WTC11 (cell line): ENCODE measurements around the gene SPP1. TPM values are rescaled to one million over a fixed set of nuclear protein-coding genes. Genes with fewer than 3 reads are reported as not detected.

Experiments used
- ATAC-seq: fragments of 200-7000 bp; cut with Tn5 transposase; 2 replicates; pipeline ENCODE4 v1.10.0; 2021; ENCODE audit warnings: mild to moderate bottlenecking, moderate library complexity
- CTCF ChIA-PET: fragments of 300-600 bp; sonication (Branson Sonifier 250); formaldehyde crosslinking; loops from one replicate; lab custom pipeline; 2021; ENCODE audit warnings: antibody characterized with exemption; lab: Charles Lee
- POLR2A ChIA-PET: fragments of 350-600 bp; sonication (Branson Sonifier 250); formaldehyde crosslinking; loops from one replicate; lab custom pipeline; 2021; ENCODE audit warnings: antibody characterized with exemption; lab: Charles Lee
- DNase-seq: peaks from one replicate; pipeline ENCODE4 v3.0.0; 2021; ENCODE audit warnings: low spot score
- H3K27ac Mint-ChIP-seq: 2 replicates; pipeline ENCODE4 v1.8.0; 2021; ENCODE audit warnings: mixed read lengths
- H3K27me3 Mint-ChIP-seq: 2 replicates; pipeline ENCODE4 v1.8.0; 2021; ENCODE audit warnings: low read depth, mild to moderate bottlenecking, moderate library complexity, mixed read lengths
- H3K36me3 Mint-ChIP-seq: 2 replicates; pipeline ENCODE4 v1.8.0; 2021; ENCODE audit warnings: mixed read lengths
- H3K4me1 Mint-ChIP-seq: 2 replicates; pipeline ENCODE4 v1.8.0; 2022; ENCODE audit warnings: mixed read lengths
- H3K4me3 Mint-ChIP-seq: 2 replicates; pipeline ENCODE4 v1.8.0; 2021; ENCODE audit warnings: mild to moderate bottlenecking, moderate library complexity, mixed read lengths
- H3K9me3 Mint-ChIP-seq: 2 replicates; pipeline ENCODE4 v1.8.0; 2021; ENCODE audit warnings: mixed read lengths
- ATF1 ChIP-seq: sonication (generic); formaldehyde crosslinking; IDR thresholded peaks from 2 replicates; pipeline ENCODE4 v1.8.1; 2023; ENCODE audit warnings: mild to moderate bottlenecking, moderate library complexity, missing genetic modification reagents
- ESRRA ChIP-seq: sonication (generic); formaldehyde crosslinking; IDR thresholded peaks from 2 replicates; pipeline ENCODE4 v1.8.1; 2022; ENCODE audit warnings: mild to moderate bottlenecking, missing genetic modification reagents, borderline replicate concordance
- FOXJ3 ChIP-seq: sonication (generic); formaldehyde crosslinking; IDR thresholded peaks from 2 replicates; pipeline ENCODE4 v1.9.0; 2021; ENCODE audit warnings: missing genetic modification reagents, mild to moderate bottlenecking, borderline replicate concordance
- JAZF1 ChIP-seq: fragments of 250-450 bp; sonication (Bioruptor Pico); IDR thresholded peaks from 2 replicates; pipeline ENCODE4 v1.9.0; 2021; ENCODE audit warnings: moderate library complexity, mild to moderate bottlenecking, inconsistent platforms
- NFATC4 ChIP-seq: fragments of 250-450 bp; sonication (Bioruptor Pico); IDR thresholded peaks from 2 replicates; pipeline ENCODE4 v1.9.0; 2021; ENCODE audit warnings: mild to moderate bottlenecking
- NFE2L1 ChIP-seq: sonication (generic); formaldehyde crosslinking; IDR thresholded peaks from 2 replicates; pipeline ENCODE4 v1.8.1; 2023; ENCODE audit warnings: missing genetic modification reagents
- OVOL2 ChIP-seq: fragments of 250-450 bp; sonication (Bioruptor Pico); IDR thresholded peaks from 2 replicates; pipeline ENCODE4 v1.9.0; 2021; ENCODE audit warnings: mild to moderate bottlenecking, borderline replicate concordance
- PRRX2 ChIP-seq: fragments of 250-450 bp; sonication (Bioruptor Pico); IDR thresholded peaks from 2 replicates; pipeline ENCODE4 v1.8.0; 2021; ENCODE audit warnings: mild to moderate bottlenecking
- SMAD4 ChIP-seq: sonication (generic); formaldehyde crosslinking; IDR thresholded peaks from 2 replicates; pipeline ENCODE4 v1.8.0; 2022; ENCODE audit warnings: mild to moderate bottlenecking, missing genetic modification reagents
- SOX15 ChIP-seq: fragments of 250-450 bp; sonication (Bioruptor Pico); IDR thresholded peaks from 2 replicates; pipeline ENCODE4 v1.9.0; 2021; ENCODE audit warnings: mild to moderate bottlenecking
- ZNF121 ChIP-seq: sonication (generic); formaldehyde crosslinking; IDR thresholded peaks from 2 replicates; pipeline ENCODE4 v1.8.0; 2023; ENCODE audit warnings: missing genetic modification reagents
- ZNF263 ChIP-seq: sonication (generic); formaldehyde crosslinking; IDR thresholded peaks from 2 replicates; pipeline ENCODE4 v1.8.1; 2022; ENCODE audit warnings: low read depth, mild to moderate bottlenecking, moderate library complexity, missing genetic modification reagents
- total RNA-seq: library from RNA; stranded (reverse); gene quantifications from 3 replicates; pipeline ENCODE4 v1.2.3, GENCODE V29; 2021
- TF ChIP-seq, protein P1 (sequence below): sonication (generic); formaldehyde crosslinking; IDR thresholded peaks from 2 replicates; pipeline ENCODE4 v1.8.1; 2022; ENCODE audit warnings: missing genetic modification reagents, borderline replicate concordance
- TF ChIP-seq, protein P2 (sequence below): sonication (generic); formaldehyde crosslinking; IDR thresholded peaks from 2 replicates; pipeline ENCODE4 v1.8.0; 2023; ENCODE audit warnings: missing genetic modification reagents
- TF ChIP-seq, protein P3 (sequence below): sonication (generic); formaldehyde crosslinking; IDR thresholded peaks from 2 replicates; pipeline ENCODE4 v1.8.1; 2023; ENCODE audit warnings: mild to moderate bottlenecking, moderate library complexity, missing genetic modification reagents
- TF ChIP-seq, protein P4 (sequence below): fragments of 250-450 bp; sonication (Bioruptor Pico); IDR thresholded peaks from 2 replicates; pipeline ENCODE4 v1.9.0; 2021; ENCODE audit warnings: moderate library complexity, mild to moderate bottlenecking, inconsistent platforms, borderline replicate concordance
- TF ChIP-seq, protein P5 (sequence below): sonication (generic); formaldehyde crosslinking; IDR thresholded peaks from 2 replicates; pipeline ENCODE4 v1.8.1; 2022; ENCODE audit warnings: low read depth, mild to moderate bottlenecking, moderate library complexity, missing genetic modification reagents, borderline replicate concordance
- TF ChIP-seq, protein P6 (sequence below): sonication (generic); formaldehyde crosslinking; IDR thresholded peaks from 2 replicates; pipeline ENCODE4 v1.8.0; 2023; ENCODE audit warnings: mild to moderate bottlenecking, missing genetic modification reagents
- TF ChIP-seq, protein P7 (sequence below): fragments of 200-600 bp; IDR thresholded peaks from 2 replicates; pipeline ENCODE4 v1.8.0; 2022; ENCODE audit warnings: antibody characterized with exemption
- TF ChIP-seq, protein P8 (sequence below): fragments of 250-450 bp; sonication (Bioruptor Pico); IDR thresholded peaks from 2 replicates; pipeline ENCODE4 v1.9.0; 2021; ENCODE audit warnings: mild to moderate bottlenecking
- TF ChIP-seq, protein P9 (sequence below): sonication (generic); formaldehyde crosslinking; IDR thresholded peaks from 2 replicates; pipeline ENCODE4 v1.8.0; 2022; ENCODE audit warnings: mild to moderate bottlenecking, missing genetic modification reagents

Gene SPP1
- total RNA-seq, 1 experiment from 2014 or later, result 56.6 TPM

DNA sequence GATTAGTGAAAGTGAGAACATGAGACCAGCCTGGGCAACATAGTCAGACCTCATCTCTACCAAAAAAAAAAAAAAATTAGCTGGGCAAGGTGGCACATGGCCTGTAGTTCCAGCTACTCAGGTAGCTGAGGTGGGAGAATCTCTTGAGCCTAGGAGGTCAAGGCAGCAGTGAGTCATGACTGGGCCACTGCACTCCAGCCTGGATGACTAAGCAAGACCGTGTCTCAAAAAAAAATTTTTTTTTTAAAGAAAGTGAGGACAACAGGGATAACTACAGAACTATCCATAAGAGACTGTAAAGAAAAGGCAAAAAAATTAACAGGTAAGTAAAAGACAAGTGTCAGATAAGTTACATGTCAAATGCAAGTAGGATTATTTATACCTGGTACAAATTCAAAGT lies 13.5 kb upstream of the SPP1 start:
- H3K9me3 Mint-ChIP-seq, result no peaks in the 10 kb centered on the region
- no peak for DNase-seq
- TF ChIP-seq NFE2L1, result no peak
- TF ChIP-seq, protein P1, sequence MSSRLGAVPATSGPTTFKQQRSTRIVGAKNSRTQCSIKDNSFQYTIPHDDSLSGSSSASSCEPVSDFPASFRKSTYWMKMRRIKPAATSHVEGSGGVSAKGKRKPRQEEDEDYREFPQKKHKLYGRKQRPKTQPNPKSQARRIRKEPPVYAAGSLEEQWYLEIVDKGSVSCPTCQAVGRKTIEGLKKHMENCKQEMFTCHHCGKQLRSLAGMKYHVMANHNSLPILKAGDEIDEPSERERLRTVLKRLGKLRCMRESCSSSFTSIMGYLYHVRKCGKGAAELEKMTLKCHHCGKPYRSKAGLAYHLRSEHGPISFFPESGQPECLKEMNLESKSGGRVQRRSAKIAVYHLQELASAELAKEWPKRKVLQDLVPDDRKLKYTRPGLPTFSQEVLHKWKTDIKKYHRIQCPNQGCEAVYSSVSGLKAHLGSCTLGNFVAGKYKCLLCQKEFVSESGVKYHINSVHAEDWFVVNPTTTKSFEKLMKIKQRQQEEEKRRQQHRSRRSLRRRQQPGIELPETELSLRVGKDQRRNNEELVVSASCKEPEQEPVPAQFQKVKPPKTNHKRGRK (CRISPR knock-in tag), result no peak
- H3K27ac Mint-ChIP-seq, result no peak overlapping the region
- CTCF ChIA-PET, result interaction anchor here (1.0 to 3.8 kb wide), 3 partner anchors 11 to 109 kb away, joined by 3 to 16 read pairs (median 3); no protein-coding TSS in a partner anchor
- POLR2A ChIA-PET, result no interaction called here
- no peaks in the 10 kb centered on the region for H3K4me1 Mint-ChIP-seq
- H3K36me3 Mint-ChIP-seq, result no peaks in the 10 kb centered on the region
- no peak for ATAC-seq
- no peak overlapping the region for H3K4me3 Mint-ChIP-seq
- H3K27me3 Mint-ChIP-seq, result peaks cover 9% of the 10 kb centered on the region

DNA sequence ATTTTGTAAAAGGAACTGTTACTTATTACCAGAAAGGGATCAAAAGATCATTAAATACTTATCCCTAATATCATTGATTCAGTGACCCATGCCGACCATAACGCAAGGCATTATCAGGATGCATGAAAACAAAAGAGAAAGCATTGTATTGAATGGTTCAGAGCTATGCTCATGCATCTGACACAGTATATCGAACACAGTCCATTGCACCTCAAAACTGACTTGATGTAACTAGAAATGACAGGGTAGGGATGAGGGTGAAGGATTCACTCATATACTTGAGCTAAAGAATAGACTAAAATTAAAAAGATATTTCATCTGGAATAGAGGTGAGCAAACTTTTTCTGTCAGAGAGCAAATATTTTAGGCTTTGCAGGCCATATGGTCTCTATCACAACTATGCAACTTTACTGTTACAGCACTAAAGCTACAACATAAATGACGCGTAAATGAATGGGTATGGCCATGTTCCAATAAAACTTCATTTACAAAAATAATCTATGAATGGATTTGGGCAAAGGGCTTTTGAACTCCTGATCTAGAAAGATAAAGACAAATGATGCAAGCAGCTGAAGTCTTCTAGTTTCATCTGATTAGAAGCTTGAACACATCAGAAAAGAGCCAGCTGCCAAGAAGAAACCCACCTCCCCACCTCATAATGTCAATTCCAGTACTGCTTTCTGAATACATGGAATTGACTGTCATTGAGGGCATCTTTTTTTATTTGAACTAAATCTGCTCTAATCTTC lies 12.9 kb upstream of the SPP1 start:
- TF ChIP-seq PRRX2 (CRISPR knock-in tag) (no peak), ATF1 (CRISPR knock-in tag) (no peak), ZNF121 (CRISPR knock-in tag) (no peak), ESRRA (CRISPR knock-in tag) (no peak), JAZF1 (no peak), ZNF263 (CRISPR knock-in tag) (no peak), FOXJ3 (CRISPR knock-in tag) (no peak), OVOL2 (CRISPR knock-in tag) (no peak), SOX15 (CRISPR knock-in tag) (no peak), NFATC4 (CRISPR knock-in tag) (no peak), SMAD4 (CRISPR knock-in tag) (no peak)
- TF ChIP-seq, protein P2, sequence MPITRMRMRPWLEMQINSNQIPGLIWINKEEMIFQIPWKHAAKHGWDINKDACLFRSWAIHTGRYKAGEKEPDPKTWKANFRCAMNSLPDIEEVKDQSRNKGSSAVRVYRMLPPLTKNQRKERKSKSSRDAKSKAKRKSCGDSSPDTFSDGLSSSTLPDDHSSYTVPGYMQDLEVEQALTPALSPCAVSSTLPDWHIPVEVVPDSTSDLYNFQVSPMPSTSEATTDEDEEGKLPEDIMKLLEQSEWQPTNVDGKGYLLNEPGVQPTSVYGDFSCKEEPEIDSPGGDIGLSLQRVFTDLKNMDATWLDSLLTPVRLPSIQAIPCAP (CRISPR knock-in tag), result no peak
- TF ChIP-seq, protein P3, sequence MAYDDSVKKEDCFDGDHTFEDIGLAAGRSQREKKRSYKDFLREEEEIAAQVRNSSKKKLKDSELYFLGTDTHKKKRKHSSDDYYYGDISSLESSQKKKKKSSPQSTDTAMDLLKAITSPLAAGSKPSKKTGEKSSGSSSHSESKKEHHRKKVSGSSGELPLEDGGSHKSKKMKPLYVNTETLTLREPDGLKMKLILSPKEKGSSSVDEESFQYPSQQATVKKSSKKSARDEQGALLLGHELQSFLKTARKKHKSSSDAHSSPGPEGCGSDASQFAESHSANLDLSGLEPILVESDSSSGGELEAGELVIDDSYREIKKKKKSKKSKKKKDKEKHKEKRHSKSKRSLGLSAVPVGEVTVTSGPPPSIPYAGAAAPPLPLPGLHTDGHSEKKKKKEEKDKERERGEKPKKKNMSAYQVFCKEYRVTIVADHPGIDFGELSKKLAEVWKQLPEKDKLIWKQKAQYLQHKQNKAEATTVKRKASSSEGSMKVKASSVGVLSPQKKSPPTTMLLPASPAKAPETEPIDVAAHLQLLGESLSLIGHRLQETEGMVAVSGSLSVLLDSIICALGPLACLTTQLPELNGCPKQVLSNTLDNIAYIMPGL (CRISPR knock-in tag), result no peak
- TF ChIP-seq, protein P4, sequence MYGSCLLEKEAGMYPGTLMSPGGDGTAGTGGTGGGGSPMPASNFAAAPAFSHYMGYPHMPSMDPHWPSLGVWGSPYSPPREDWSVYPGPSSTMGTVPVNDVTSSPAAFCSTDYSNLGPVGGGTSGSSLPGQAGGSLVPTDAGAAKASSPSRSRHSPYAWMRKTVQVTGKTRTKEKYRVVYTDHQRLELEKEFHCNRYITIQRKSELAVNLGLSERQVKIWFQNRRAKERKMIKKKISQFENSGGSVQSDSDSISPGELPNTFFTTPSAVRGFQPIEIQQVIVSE (CRISPR knock-in tag), result no peak
- TF ChIP-seq, protein P5, sequence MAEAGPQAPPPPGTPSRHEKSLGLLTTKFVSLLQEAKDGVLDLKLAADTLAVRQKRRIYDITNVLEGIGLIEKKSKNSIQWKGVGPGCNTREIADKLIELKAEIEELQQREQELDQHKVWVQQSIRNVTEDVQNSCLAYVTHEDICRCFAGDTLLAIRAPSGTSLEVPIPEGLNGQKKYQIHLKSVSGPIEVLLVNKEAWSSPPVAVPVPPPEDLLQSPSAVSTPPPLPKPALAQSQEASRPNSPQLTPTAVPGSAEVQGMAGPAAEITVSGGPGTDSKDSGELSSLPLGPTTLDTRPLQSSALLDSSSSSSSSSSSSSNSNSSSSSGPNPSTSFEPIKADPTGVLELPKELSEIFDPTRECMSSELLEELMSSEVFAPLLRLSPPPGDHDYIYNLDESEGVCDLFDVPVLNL, result no peak
- TF ChIP-seq, protein P6, sequence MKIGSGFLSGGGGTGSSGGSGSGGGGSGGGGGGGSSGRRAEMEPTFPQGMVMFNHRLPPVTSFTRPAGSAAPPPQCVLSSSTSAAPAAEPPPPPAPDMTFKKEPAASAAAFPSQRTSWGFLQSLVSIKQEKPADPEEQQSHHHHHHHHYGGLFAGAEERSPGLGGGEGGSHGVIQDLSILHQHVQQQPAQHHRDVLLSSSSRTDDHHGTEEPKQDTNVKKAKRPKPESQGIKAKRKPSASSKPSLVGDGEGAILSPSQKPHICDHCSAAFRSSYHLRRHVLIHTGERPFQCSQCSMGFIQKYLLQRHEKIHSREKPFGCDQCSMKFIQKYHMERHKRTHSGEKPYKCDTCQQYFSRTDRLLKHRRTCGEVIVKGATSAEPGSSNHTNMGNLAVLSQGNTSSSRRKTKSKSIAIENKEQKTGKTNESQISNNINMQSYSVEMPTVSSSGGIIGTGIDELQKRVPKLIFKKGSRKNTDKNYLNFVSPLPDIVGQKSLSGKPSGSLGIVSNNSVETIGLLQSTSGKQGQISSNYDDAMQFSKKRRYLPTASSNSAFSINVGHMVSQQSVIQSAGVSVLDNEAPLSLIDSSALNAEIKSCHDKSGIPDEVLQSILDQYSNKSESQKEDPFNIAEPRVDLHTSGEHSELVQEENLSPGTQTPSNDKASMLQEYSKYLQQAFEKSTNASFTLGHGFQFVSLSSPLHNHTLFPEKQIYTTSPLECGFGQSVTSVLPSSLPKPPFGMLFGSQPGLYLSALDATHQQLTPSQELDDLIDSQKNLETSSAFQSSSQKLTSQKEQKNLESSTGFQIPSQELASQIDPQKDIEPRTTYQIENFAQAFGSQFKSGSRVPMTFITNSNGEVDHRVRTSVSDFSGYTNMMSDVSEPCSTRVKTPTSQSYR (CRISPR knock-in tag), result no peak
- TF ChIP-seq, protein P7, sequence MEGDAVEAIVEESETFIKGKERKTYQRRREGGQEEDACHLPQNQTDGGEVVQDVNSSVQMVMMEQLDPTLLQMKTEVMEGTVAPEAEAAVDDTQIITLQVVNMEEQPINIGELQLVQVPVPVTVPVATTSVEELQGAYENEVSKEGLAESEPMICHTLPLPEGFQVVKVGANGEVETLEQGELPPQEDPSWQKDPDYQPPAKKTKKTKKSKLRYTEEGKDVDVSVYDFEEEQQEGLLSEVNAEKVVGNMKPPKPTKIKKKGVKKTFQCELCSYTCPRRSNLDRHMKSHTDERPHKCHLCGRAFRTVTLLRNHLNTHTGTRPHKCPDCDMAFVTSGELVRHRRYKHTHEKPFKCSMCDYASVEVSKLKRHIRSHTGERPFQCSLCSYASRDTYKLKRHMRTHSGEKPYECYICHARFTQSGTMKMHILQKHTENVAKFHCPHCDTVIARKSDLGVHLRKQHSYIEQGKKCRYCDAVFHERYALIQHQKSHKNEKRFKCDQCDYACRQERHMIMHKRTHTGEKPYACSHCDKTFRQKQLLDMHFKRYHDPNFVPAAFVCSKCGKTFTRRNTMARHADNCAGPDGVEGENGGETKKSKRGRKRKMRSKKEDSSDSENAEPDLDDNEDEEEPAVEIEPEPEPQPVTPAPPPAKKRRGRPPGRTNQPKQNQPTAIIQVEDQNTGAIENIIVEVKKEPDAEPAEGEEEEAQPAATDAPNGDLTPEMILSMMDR, result no peak
- TF ChIP-seq, protein P8, sequence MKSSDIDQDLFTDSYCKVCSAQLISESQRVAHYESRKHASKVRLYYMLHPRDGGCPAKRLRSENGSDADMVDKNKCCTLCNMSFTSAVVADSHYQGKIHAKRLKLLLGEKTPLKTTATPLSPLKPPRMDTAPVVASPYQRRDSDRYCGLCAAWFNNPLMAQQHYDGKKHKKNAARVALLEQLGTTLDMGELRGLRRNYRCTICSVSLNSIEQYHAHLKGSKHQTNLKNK (CRISPR knock-in tag), result no peak
- TF ChIP-seq, protein P9, sequence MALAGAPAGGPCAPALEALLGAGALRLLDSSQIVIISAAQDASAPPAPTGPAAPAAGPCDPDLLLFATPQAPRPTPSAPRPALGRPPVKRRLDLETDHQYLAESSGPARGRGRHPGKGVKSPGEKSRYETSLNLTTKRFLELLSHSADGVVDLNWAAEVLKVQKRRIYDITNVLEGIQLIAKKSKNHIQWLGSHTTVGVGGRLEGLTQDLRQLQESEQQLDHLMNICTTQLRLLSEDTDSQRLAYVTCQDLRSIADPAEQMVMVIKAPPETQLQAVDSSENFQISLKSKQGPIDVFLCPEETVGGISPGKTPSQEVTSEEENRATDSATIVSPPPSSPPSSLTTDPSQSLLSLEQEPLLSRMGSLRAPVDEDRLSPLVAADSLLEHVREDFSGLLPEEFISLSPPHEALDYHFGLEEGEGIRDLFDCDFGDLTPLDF (CRISPR knock-in tag), result no peak
- TF ChIP-seq, all 79 proteins: peak for 0
- Mint-ChIP-seq H3K9me3 (no peaks in the 10 kb centered on the region), H3K27me3 (peaks cover 14% of the 10 kb centered on the region), H3K4me1 (no peaks in the 10 kb centered on the region), H3K4me3 (no peak overlapping the region), H3K36me3 (no peaks in the 10 kb centered on the region), H3K27ac (no peak overlapping the region)
- ChIA-PET CTCF (interaction anchor here (1.0 to 3.8 kb wide), 3 partner anchors 10 to 110 kb away, joined by 3 to 16 read pairs (median 3); no protein-coding TSS in a partner anchor), POLR2A (no interaction called here)
- DNase-seq (no peak), ATAC-seq (no peak)
